T1000 (cell line): ENCODE data around the gene LHCGR.

Experiments
- DNase-seq: peaks from one replicate; lab custom pipeline; 2025; ENCODE audit warnings: mixed read lengths; lab: John Stamatoyannopoulos, UW

The LHCGR gene

DNA sequence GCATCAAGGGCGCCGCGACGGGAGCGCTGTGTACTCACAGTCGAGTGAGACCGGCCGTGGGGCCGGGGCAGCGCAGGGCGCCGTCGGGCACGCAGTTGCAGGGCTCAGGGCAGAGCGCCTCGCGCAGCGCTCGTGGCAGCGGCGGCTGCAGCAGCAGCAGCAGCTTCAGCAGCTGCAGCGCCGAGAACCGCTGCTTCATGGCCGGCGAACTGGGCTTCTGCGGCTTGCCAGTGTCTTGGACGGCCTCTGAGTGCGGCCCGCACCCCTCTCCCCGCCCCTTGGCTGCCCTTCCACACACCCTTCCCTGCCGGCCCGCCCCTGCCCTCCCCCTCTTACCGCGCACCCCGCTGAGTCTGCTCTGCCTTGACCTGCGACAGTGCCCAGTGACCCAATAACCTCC is at the start of gene LHCGR:
Gene LHCGR, minus strand, starts transcription at position 252 of the 400 bp plus-strand sequence. Its CDS starts 53 bp downstream, at position 199.
- no peak for DNase-seq

DNA sequence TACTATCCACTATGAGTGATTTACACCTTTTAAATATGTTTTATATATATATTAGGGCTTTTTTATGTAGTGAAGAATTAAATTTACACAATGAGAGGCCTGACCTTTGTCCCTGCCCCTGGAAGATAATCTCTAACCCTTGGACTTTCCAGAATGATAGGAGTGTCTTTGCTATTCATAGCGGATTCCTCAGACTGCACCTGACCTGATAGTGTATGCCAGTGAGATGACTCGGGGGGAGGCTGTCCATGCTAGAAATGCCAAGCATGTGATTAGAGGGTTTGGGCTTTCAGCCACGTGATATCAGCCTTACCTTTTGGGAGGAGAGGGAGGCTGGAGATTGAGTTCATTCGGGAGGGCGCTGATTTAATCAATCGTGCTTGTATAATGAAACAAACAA is 44.1 kb upstream of the LHCGR start:
- no peak for DNase-seq

DNA sequence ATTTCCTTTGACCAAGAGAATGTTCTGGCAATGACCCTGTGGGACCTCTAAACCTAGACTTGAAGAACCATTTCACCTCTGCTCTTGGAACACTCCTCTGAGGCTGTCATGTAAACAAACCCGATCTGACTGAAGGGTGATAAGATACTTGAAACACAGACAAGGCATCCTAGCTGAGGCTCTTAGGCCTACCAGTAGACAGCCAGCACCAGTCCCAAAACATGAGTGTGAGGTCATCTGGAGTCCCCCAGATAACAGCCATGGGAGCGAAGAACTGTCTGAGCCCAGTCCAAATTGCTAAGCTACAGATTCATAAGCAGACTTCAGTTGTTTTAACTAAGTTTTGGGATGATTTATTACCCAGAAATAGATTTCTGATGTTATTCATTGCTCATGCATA is 39.5 kb upstream of the LHCGR start:
- no peak for DNase-seq

DNA sequence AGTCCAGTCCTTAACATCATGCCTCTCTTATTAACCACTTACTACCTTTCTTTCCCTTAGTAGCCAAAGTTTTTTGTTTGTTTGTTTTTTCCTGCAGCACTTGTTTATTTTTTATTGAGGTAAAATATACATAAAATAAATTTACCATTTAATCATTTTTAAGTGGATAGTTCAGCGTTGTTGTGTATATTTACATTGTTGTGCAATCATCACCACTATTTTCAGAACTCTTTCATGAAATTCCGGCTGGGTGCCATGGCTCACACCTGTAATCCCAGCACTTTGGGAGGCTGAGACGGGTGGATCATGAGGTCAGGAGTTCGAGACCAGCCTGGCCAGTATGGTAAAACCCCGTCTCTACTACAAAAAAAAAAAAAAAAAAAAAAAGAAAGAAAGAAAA is 38.1 kb upstream of the LHCGR start:
- DNase-seq: no peak

DNA sequence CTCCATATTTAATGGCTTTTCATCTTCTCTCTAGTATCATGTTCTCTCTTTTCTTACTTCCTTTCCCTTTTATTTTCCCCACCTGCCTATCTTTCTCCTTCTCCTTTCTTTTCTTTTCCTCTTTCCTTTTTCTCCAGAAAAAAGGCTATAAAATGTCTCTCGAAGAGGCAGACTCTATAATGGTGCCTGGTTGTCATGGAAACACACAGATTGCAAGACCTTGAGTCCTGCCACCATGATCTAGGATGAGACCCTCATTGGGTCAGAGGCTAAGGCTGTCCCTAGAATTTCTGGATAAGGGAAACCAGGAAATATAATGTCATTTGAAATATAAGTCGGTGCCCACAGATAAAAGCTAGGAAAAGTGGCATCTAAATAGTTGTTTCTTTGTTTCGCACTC is 36.5 kb upstream of the LHCGR start:
- DNase-seq: no peak

DNA sequence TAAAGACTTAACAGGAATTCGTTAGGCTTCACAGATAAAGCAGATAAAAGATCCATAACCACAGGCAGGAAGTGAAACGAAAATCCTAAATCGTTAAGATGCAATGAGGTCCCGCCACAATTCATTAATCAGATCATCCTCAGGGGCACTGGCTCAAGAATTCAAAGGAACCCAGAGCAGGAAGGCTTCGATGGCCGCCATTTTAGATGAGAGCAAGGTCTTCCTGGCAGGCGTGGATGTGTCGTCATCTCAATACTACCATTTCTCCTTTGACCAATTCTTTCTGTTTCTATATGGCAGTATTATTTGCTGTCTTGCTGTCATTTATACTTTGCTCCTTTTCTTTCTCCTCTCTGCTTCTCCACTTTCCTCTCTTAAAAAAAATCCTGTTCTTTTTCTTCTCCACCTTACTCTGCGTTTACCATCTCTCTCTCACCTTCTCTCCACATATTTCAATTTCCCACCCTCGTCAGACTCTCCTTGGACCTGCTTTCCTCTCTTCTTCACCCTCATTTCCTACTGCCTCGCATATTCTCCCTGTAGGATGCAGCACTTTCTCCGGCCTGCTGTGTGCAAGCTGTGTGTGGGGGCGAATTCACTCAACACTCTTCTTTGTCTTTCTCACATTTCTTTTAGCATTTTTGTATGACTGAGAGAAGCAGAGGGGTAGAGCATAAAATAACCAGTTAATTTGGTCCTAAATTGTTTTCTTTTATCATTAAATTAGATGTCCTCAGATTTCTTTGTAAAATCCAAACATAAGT is 35.1 kb upstream of the LHCGR start:
- no peak for DNase-seq

DNA sequence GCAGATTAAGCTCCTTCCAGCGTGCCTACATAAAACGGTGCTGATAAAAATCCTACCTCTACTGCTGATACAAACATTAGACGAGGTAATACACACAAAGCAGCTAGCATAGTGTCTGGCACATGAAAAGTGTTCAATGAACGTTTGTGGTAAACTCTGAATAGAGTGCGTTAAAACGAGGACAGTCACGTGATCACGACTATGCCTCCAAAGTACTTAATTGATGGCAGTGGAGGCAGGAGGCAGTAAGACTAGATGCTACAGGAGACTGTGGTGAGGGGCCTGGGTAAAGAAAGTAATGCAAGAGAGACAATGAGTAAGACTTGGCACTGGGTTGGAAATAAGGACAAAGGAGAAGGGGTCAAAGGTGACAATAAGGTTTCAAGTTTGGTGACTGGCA is 32.1 kb upstream of the LHCGR start:
- DNase-seq: no peak

DNA sequence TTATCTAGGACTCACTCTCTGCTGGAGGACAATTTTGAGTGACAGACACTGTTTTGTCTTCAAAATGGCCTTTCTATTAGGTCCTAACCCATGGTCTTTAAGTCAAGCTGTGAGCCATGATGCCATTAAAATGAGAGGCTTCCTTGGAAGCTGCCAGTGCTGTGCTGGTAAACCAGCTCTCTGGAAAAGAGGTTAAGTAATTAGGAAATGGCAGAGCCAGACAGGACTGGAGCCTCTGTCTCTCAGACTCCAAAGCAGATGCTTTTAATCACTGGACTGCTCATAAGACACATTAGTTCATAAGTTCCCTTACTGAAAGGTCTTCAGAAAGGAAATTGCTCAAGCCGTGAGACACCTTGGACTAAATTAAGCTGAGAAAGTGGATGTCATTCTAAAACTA is 25.8 kb upstream of the LHCGR start:
- DNase-seq: no peak

DNA sequence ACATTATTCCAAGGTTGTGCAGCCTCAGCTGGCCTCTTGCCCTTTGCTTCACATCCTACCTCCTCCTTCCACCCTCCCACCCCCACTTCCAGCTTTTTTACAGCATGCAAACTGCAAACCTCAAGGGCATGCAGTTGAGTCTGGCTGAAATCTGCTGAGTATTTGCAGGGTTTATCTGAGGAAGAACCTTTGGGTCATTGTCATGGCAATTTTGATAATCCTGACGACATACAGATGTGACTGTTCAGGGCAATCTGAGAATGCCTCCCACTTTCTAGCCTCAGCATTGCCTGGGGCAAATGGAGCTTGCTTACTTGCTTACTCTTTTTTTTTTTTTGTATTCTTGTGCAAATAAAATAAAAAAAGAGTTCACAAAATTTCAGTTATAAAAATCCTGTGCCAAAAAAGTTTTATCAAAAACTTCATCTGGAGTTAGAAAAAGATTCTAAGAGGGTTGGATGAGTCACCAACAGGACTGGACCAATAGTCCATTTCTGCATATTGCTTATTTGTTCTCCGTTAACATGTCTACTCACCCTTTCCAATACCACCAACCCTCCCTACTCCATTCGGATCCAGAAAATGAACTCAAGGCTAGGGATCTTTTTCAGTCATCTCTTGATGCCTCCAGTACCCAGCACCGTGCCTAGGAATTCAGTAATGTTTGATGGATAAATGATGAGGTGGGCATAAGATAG is 23.6 kb upstream of the LHCGR start:
- no peak for DNase-seq

DNA sequence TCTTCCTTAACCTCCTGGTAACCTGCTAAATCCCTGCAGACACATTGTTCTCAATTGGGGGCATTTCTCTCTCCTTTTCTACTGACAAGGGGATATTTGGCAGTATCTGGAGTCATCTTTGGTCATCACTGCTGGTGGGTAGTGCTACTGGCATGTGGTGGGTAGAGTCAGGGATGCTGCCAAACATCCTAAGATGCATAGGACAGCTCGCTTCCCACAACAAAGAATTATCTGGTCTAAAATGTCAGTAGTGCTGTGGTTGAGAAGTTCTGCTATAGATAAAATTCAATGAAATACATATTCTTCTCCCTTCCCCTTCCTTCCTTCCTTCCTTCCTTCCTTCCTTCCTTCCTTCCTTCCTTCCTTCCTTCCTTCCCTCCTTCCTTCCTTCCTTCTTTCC is 18.7 kb upstream of the LHCGR start:
- no peak for DNase-seq

DNA sequence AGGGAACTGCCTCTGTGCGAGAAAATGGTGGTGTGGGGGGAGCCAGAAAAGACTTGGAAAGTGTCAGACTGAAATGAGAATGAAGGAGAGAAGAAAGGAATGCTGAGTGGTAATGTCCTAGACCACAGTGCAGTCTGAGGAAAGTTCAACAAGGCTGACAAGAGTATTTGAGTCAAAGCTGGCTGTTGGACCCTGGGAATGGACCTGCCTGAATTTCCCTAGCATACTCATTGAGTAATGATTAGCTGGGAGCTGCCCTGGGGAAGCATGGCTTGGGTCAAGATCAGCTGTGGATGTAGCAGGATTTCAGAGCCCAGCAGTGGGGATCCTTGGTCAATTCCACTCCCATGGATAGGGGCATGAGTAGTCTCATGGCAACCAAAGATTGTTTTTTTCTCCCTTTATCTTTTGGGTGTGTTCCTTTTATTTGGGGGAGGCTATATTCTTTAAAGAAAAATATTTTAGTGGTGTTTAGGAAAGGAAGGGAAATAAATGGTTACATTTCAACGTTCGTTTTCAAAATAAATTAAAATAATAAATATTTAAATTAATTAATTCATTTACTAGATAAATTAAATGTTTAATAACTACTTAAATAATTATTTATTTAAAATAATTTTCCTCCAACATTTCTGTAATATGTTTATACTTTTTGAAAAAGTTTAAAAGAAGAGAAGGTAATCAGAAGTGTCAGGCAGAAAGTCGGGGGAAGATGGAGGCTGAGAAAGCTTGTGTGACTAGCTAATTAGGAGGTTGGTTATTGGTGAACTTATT is 15.9 kb upstream of the LHCGR start:
- DNase-seq: no peak

DNA sequence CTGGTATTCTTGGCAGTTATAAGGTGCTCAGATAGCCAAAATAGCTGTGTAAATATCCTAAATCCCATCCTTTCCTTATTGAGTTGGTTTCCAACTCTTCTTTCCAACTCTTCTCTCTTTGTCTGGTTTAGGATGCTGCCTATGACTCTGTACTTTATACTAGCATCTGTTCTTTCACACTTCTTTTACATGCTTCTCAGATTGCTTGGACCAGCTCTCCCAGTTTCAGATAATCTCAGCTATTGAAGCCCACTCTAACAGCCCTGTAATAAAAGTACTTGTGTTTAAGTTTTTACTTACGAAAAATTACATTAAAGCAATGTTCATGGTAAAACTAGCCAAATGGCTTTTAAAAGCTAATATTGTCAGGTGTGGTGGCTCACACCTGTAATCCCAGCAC is 14.7 kb upstream of the LHCGR start:
- DNase-seq: no peak

DNA sequence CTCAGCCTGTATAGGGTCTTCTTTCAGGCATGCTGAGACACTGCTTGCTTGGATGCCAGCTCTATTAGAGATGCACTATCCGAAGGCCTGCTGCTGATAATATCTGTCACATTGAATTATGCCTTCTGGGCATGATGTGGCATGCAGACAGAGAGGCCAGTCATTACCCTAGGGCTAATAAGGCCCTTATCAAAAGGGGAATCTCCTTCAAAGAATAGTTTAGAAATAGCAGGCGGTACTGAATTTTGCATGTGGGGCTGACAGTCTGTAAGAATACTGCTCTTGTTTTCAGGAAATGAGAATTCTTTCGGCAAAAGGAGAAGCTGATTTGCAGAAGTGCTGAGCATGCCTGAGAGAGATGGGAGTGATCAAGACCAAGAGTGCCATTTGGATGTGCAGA is 13.1 kb upstream of the LHCGR start:
- no peak for DNase-seq

DNA sequence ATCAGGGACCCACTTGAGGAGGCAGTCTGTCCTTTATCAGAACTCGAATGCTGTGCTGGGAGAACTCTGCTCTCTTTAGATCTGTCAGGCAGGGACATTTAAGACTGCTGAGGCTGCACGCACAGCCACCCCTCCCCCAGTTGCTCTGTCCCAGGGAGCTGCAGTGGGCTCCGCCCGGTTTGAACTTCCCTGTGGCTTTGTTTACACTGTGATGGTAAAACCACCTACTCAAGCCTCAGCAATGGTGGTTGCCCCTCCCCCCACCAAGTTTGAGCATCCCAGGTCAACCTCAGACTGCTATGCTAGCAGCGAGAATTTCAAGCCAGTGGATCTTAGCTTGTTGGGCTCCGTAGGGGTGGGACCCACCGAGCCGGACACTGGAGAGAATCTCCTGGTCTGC is 11.8 kb upstream of the LHCGR start:
- DNase-seq: no peak

DNA sequence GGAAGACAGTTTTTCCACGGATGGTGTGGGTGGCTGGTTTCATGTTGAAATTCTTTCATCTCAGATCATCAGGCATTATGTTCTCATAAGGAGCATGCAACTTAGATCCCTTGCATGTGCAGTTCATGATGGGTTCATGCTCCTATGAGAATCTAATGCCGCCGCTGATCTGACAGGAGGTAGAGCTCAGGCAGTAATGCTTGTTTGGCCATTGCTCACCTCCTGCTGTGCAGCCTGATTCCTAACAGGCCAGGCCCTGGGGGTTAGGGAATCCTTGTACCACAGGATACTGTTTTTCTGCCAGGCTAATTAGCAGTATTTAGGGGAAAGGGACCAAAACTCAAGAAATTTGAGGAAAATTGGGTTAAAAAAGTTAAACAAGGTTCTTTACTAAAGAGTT is 5.3 kb upstream of the LHCGR start:
- DNase-seq: no peak

DNA sequence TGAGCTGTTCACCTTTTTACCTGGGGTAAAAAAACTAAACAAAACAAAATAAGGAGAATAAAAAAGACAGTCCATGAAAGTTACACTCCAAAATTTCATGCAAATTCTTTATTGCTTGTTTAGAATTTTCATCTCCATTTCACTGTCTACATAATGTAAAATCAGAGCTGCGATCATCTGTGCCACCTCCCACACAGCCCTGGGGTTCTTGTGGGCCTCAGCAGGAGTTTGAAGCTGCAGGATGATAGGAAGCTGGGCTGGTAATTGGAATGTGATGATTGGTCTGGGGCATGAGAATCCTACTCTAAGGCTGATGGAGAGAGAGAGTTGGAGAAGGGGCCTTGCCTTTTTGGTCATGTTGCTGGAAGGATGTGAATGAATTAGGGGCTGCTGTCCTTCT is 4.2 kb upstream of the LHCGR start:
- DNase-seq: no peak

DNA sequence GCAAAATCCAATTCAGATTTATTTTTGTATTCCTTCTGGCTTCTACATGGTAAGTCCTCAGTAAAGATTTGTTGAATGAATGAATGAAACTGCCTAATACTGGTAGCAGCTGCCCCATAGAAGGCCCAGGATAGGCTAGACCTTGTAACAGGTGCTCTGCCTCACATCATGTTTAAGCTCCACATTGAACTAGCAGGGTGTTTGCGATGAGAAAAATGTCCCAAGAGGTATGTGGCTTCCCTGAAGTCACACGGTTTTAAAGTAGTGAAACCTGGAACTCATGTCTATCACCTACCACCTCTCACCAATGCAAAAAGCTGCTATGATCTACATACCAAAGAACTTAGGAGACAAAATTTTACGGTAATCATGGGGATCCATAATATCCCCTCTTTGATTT is 765 bp upstream of the LHCGR start:
- no peak for DNase-seq

DNA sequence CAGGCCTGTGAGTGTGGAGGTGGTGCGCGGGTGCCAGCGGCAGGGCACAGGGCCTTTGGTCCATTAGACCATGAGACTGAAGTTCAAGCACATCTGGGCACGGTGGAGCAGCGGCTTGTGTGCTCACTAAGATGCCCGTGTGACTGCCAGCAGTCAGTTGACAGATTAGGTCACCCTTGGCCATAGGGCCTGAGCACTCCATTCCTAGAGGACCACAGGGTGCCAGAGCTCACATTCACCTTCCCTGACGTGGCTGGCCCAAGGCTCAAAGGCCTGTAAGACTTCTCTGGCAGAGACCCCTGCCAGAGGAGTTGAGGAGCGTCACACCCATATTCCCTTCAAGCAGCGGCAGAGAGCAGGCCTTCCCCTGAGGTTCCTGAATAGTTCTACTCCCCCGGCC is 650 bp downstream of the LHCGR start:
- no peak for DNase-seq

DNA sequence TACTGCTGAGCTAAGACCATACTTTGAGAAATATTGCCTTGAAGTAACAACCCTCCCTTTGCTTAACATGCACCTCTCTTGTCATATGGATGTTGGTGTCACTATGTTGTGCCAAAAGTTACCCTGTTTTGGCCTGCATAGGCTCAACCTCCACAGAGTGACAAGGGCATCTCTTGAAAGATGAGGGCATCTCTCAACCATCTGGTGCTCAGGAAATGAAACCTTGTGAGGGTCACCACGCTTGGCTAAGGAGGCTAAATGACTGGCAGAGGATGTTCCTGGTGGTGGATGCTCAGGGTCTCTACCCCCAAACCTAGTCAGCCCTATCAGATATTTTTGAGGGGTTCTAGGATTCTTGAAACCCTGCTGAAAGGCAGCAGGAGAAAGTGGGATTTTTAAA is 2.3 kb downstream of the LHCGR start:
- DNase-seq: no peak

DNA sequence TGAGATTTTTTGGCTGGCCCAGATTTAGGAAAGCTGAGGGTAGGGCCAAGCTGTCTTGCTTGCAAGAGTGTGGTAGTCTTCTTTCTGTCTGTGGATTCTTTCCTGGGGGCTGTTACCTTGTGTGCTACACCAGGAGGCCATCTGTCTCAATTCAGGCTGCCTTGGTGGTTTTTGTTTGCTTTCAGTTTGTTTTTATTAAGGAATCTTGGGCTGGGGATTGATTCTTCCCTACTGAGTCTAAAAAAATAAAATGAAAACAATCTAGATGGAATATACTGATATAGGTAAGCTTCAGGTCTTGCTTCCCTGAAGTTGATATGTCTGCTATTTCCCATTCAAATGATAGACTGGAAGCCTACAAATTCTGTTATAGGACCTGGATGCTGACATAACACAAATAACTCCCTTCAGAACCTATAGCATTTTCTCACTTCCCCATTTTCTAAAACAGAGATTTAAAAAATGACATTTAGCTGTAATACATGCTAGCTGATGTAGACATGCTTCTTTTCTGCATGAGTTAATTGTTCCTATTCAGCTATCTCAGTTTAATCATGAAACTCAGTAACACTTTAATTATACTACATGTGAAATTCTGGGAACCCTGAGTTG is 5.3 kb downstream of the LHCGR start:
- no peak for DNase-seq

DNA sequence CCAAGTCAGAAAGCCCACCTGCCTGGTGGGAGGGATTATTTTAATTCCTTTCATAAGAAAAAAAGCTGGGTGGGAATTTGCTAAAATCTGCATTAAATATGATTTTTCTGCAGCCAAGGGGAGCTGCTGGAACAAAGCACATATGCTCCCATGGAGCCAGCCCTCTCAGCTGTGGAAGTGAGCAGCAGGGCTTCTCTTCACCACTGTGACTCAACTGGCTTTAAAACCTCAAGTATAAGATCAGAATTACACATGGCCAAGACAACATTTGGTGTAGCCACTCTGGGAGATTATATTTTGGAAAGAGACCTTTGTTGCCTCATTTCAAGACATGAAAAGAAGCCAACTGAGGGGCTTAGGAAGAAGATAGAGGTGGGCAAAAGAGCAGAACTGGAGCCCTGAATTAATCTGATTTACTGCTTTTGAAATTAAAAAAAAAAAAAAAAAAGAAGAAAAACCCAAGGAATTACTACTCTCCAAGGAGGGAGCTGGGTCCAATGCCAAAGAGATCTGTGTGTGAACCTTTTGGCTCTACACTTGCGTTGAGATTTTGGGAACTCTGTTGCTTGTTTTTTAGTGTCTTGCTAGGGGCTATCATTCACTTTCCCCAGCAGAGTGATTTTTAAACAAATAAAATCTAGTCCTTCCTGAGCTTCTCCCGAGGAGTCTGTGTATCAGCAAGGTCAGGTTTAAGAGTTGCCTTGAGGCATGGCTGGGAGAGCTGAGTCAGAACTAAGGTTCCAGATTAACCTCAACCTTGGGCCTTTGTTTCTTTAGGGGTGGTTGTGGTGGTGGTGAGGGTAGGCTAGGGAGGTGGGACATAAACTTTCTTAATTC is 6.0 kb downstream of the LHCGR start:
- peak; percentile 16 for DNase-seq

DNA sequence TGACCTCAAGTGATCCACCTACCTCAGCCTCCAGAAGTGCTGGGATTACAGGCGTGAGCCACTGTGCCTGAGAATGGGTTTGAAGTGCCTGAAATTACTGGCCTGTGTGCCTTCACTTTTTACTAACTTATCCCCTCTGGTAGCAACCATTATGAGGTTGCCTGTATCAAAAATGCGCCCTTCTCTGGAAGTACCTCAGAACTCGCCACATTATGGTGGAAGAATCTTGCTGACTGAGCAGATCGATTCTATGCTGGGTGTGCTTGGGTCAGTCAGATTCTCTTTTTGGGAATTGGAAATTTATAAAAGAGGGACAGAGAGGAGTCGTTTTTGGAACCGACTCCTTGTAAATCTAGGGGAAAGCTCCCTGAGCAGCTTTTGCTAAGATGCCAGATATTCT is 8.2 kb downstream of the LHCGR start:
- no peak for DNase-seq
